ENCODE measurements around the gene DEFB113. TPM values are rescaled to one million over a fixed set of nuclear protein-coding genes. Genes with fewer than 3 reads are reported as not detected.

Gene DEFB113
- total and polyA plus RNA-seq, 2 donors (not counting 1 experiment from before 2014, with no cell fraction given) = not detected

DNA sequence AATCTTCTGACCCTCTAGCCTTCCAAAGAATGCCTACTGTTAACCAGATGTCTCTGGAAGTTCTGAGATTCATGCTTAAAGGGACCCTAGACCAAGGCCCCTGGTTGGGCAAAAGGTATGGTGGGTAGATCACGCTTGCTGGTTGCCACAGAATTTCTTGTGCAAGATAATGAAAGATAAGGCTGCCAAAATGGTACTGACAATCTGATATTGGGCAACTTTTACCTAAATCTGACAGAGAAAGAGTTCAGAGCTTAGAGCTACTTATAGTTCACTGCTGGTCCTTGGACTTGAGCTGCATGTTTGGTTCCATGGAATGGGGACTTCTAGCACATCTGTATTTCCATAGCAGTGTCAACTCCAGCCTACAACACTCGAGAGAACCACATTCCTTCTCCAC is 17.5 kb downstream of the DEFB113 start:
- Histone ChIP-seq H3K4me1 (ENCODE audit: control insufficient read depth in 2 of 2, insufficient read depth in 2 of 2, low read length in 2 of 2) (no peaks in the 10 kb centered on the region), H3K9ac (ENCODE audit: low read length) (no peak overlapping the region), H2AFZ (ENCODE audit: insufficient read depth, low read depth, low read length, poor library complexity, severe bottlenecking) (no peak overlapping the region), H3K4me3 (ENCODE audit: control extremely low read depth in 1 of 5, extremely low read depth in 1 of 5, insufficient read depth in 1 of 5, low read depth in 2 of 5, low read length in 4 of 5) (no peak overlapping the region), H3K36me3 (replicated peaks in 1 of 2; ENCODE audit: control extremely low read depth in 1 of 2, control insufficient read depth in 1 of 2, extremely low read depth in 1 of 2, insufficient read depth in 2 of 2, low read length in 1 of 2) (no peaks in the 10 kb centered on the region), H3K27ac (ENCODE audit: low read length in 2 of 2) (no peak overlapping the region), H3K27me3 (replicated peaks in 1 of 4; ENCODE audit: control extremely low read depth in 1 of 4, control insufficient read depth in 3 of 4, insufficient read depth in 4 of 4, low read length in 3 of 4) (no peaks in the 10 kb centered on the region), H4K20me1 (ENCODE audit: control insufficient read depth, insufficient read depth, low read length, poor library complexity, severe bottlenecking) (no peaks in the 10 kb centered on the region), H3K4me2 (replicated peaks; ENCODE audit: low read depth, low read length, poor library complexity, severe bottlenecking) (no peak overlapping the region), H3K9me3 (ENCODE audit: control extremely low read depth in 1 of 3, control insufficient read depth in 2 of 3, insufficient read depth in 1 of 3, low read length in 2 of 3) (peaks cover 0 to 2% (median 0%) of the 10 kb centered on the region in 3 donors), H3K79me2 (ENCODE audit: control insufficient read depth, insufficient read depth, low read length) (no peaks in the 10 kb centered on the region)
- TF ChIP-seq CTCF (IDR thresholded peaks at IDR 0.05) (no peak), EZH2 (IDR thresholded peaks at IDR 0.05; ENCODE audit: borderline replicate concordance, insufficient read depth, low read depth, low read length, poor library complexity, severe bottlenecking) (no peak)
- DNase-seq (no peak), ATAC-seq (ENCODE audit: low read depth) (no peak)
- CTCF ChIA-PET = no interaction called here
- no peak overlapping the region for H3K4me3 Mint-ChIP-seq
- no peaks in the 10 kb centered on the region for H3K27me3 Mint-ChIP-seq
- no peaks in the 10 kb centered on the region for H3K4me1 Mint-ChIP-seq
- H3K27ac Mint-ChIP-seq = no peak overlapping the region
- POLR2A ChIA-PET = no interaction called here
- peaks cover 6% of the 10 kb centered on the region for H3K9me3 Mint-ChIP-seq (ENCODE audit: insufficient read depth)
- intact Hi-C loops (cut with micrococcal nuclease) = no loop called here
- WGBS (ENCODE audit: insufficient coverage) = 33% methylated on average over 1 of the region's 2 CpGs

DNA sequence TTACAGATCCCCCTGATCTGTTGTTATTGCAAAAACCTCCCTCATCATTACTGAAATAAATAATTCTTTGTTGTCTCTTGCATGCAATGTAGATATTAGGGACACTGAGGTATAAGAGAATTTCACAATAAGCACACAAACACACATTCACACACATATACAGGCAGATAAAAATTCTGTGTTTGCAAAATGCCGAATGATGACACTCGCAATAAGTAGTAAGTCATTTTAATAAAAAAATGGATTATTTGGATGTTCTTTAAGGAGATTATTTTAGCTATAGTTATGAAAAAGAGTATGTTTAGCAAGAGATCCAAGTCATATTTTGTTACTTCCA is 19.0 kb downstream of the DEFB113 start:
- Histone ChIP-seq H3K9me3 (ENCODE audit: control extremely low read depth in 1 of 3, control insufficient read depth in 2 of 3, insufficient read depth in 1 of 3, low read length in 2 of 3) (peaks cover 0 to 2% (median 0%) of the 10 kb centered on the region in 3 donors), H3K9ac (ENCODE audit: low read length) (no peak overlapping the region), H2AFZ (ENCODE audit: insufficient read depth, low read depth, low read length, poor library complexity, severe bottlenecking) (no peak overlapping the region), H4K20me1 (ENCODE audit: control insufficient read depth, insufficient read depth, low read length, poor library complexity, severe bottlenecking) (no peaks in the 10 kb centered on the region), H3K4me1 (ENCODE audit: control insufficient read depth in 2 of 2, insufficient read depth in 2 of 2, low read length in 2 of 2) (no peaks in the 10 kb centered on the region), H3K4me3 (ENCODE audit: control extremely low read depth in 1 of 5, extremely low read depth in 1 of 5, insufficient read depth in 1 of 5, low read depth in 2 of 5, low read length in 4 of 5) (no peak overlapping the region), H3K4me2 (replicated peaks; ENCODE audit: low read depth, low read length, poor library complexity, severe bottlenecking) (no peak overlapping the region), H3K79me2 (ENCODE audit: control insufficient read depth, insufficient read depth, low read length) (no peaks in the 10 kb centered on the region), H3K27ac (ENCODE audit: low read length in 2 of 2) (no peak overlapping the region), H3K27me3 (replicated peaks in 1 of 4; ENCODE audit: control extremely low read depth in 1 of 4, control insufficient read depth in 3 of 4, insufficient read depth in 4 of 4, low read length in 3 of 4) (no peaks in the 10 kb centered on the region), H3K36me3 (replicated peaks in 1 of 2; ENCODE audit: control extremely low read depth in 1 of 2, control insufficient read depth in 1 of 2, extremely low read depth in 1 of 2, insufficient read depth in 2 of 2, low read length in 1 of 2) (no peaks in the 10 kb centered on the region)
- DNase-seq = no peak
- Mint-ChIP-seq H3K9me3 (ENCODE audit: insufficient read depth) (peaks cover 8% of the 10 kb centered on the region), H3K4me1 (no peaks in the 10 kb centered on the region), H3K4me3 (no peak overlapping the region), H3K27ac (no peak overlapping the region), H3K27me3 (no peaks in the 10 kb centered on the region)
- ChIA-PET CTCF (no interaction called here), POLR2A (no interaction called here)
- WGBS (ENCODE audit: insufficient coverage) = no CpG with 5 or more reads among the region's 2 CpGs
- ATAC-seq (ENCODE audit: low read depth) = no peak
- intact Hi-C loops (cut with micrococcal nuclease) = no loop called here
- no peak for TF ChIP-seq CTCF (IDR thresholded peaks at IDR 0.05)
- no peak for TF ChIP-seq EZH2 (IDR thresholded peaks at IDR 0.05; ENCODE audit: borderline replicate concordance, insufficient read depth, low read depth, low read length, poor library complexity, severe bottlenecking)

Measured in B cell (primary cell).